ENCODE results near the gene ARHGAP15.

GRCh38 chr2:143248631-143249030 is 119.4 kb downstream of the ARHGAP15 start:
- TF ChIP-seq CTCF (conservative IDR thresholded peaks at IDR 0.05 in 1 of 2, IDR thresholded peaks at IDR 0.05 in 1 of 2; ENCODE audit: low read depth in 1 of 2, low read length in 2 of 2) (no peak), EZH2 (IDR thresholded peaks at IDR 0.05; ENCODE audit: low read length, missing control alignments) (no peak)

Data from fibroblast of lung (primary cell).